GM12801 (cell line): ENCODE results near the gene OR52W1.

ENCODE experiments used
- CTCF ChIP-seq: IDR thresholded peaks from one replicate; pipeline ENCODE4 v1.5.1; 2011; ENCODE audit warnings: control low read depth; ENCODE audit not compliant: insufficient read length; ENCODE audit errors: extremely low read depth

The OR52W1 gene

GRCh38 chr11:6194065-6194581 lies 4.9 kb upstream of the OR52W1 start:
- no peak for TF ChIP-seq CTCF

GRCh38 chr11:6196396-6196795 lies 2.6 kb upstream of the OR52W1 start:
- TF ChIP-seq CTCF: no peak

- no peak for TF ChIP-seq CTCF
These were observed 1.4 kb upstream of the OR52W1 start for GRCh38 chr11:6197466-6198200.

GRCh38 chr11:6200975-6201374 lies 2.0 kb downstream of the OR52W1 start:
- no peak for TF ChIP-seq CTCF

GRCh38 chr11:6201481-6201880 lies 2.5 kb downstream of the OR52W1 start:
- no peak for TF ChIP-seq CTCF

GRCh38 chr11:6202041-6202440 lies 3.0 kb downstream of the OR52W1 start:
- no peak for TF ChIP-seq CTCF

GRCh38 chr11:6203327-6203726 lies 4.3 kb downstream of the OR52W1 start:
- TF ChIP-seq CTCF: no peak
